LNCaP clone FGC (cell line): ENCODE data around the gene PAK3.

Experiments
- DNase-seq: peaks from one replicate; pipeline ENCODE4 v3.0.0-alpha.2; 2011; ENCODE audit warnings: low read depth
- H3K4me3 ChIP-seq: 2 replicates; pipeline ENCODE4 v1.5.1; 2011; ENCODE audit warnings: mild to moderate bottlenecking, low read depth, low read length, control low read depth
- CTCF ChIP-seq: IDR thresholded peaks from 2 replicates; pipeline ENCODE4 v1.5.1; 2012; ENCODE audit warnings: mild to moderate bottlenecking; ENCODE audit not compliant: control insufficient read depth, insufficient read depth; ENCODE audit errors: extremely low read depth

Gene PAK3

GRCh38 chrX:111129921-111130320 is 33.9 kb downstream of the PAK3 start:
- no peak for TF ChIP-seq CTCF
- no peak overlapping the region for H3K4me3 ChIP-seq
- DNase-seq = no peak

- TF ChIP-seq CTCF = no peak
- DNase-seq = no peak
- H3K4me3 ChIP-seq = no peak overlapping the region
Observed at GRCh38 chrX:111131572-111131971, 35.6 kb downstream of the PAK3 start.

GRCh38 chrX:111133389-111133788 is 37.4 kb downstream of the PAK3 start:
- no peak for DNase-seq
- H3K4me3 ChIP-seq = no peak overlapping the region
- no peak for TF ChIP-seq CTCF

GRCh38 chrX:111145878-111146277 is 49.9 kb downstream of the PAK3 start:
- TF ChIP-seq CTCF = no peak
- DNase-seq = no peak

GRCh38 chrX:111151764-111152163 is 55.8 kb downstream of the PAK3 start:
- TF ChIP-seq CTCF = no peak
- H3K4me3 ChIP-seq = no peak overlapping the region
- DNase-seq = no peak

More at GRCh38 chrX:111145878-111146277, 49.9 kb downstream of the PAK3 start:
- H3K4me3 ChIP-seq = no peak overlapping the region

- no peak for TF ChIP-seq CTCF
- H3K4me3 ChIP-seq = no peak overlapping the region
Observed at GRCh38 chrX:111159232-111159631, 63.2 kb downstream of the PAK3 start.

GRCh38 chrX:111164728-111165127 is 68.7 kb downstream of the PAK3 start:
- DNase-seq = no peak
- H3K4me3 ChIP-seq = no peak overlapping the region
- peak; percentile 29 for TF ChIP-seq CTCF

More at GRCh38 chrX:111159232-111159631, 63.2 kb downstream of the PAK3 start:
- no peak for DNase-seq
